Measurements from ENCODE around the gene BRME1. TPM values are rescaled to one million over a fixed set of nuclear protein-coding genes. Genes with fewer than 3 reads are reported as not detected.

BRME1 gene
- polyA plus RNA-seq, 1 experiment = 0.94 TPM

DNA sequence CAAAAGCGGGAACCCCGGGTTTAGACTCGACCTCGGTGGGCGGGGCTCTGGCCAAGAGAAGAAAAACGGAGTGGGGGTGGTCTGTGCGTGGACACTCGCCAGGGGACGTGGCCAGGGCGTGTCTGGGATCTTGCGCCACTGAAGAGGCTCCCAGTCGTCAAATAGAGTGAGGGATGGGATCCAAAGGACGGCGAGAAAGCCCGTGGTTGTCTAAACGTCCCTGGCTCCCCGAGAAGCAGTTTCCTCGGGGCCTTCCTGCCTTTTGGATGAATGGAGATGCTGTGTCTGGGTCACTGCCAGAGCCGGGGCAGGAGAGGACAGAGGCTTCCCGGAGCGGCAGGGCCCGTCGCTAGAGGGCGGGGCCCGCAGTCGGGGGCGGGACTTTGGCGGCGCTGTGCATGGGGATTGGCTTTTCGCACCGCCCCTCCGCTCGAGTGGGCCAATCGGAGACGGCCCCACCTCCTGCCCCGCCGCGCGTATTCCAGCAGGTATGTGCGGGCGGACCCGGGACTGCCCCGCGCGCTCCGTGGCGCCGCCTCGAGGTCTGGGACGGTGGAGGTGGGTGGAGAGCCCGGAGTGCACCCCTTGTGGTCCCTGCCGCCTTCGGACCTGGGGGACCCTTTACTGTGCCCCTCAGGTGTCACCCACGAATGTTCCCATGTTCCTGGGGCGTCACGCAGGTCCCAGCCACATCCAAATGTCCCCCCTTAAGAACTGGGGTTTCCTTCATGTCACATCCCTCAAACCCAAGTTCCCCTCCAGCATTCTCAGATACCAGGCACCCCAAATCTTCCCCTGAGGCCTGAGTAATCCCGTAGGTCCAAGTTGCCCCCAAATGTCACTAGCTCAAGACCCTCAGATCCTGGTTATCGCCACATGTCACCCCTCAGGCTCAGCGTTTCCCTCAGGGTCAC, 72.3 kb downstream of the BRME1 start:
- TF ChIP-seq CTCF (IDR thresholded peaks at IDR 0.05; ENCODE audit: insufficient read depth, low read depth, low read length) = peak; percentile 66
- POLR2A ChIA-PET = interaction anchor here (0.5 to 1.0 kb wide), 2 partner anchors 28 to 36 kb away, joined by 3 to 4 read pairs; no protein-coding TSS in a partner anchor
- Histone ChIP-seq H3K27me3 (ENCODE audit: control insufficient read depth, insufficient read depth, low read length) (no peaks in the 10 kb centered on the region), H3K4me3 (ENCODE audit: low read depth, low read length) (no peak overlapping the region), H3K36me3 (ENCODE audit: control insufficient read depth, insufficient read depth, low read length) (peaks cover 34% of the 10 kb centered on the region)
- CTCF ChIA-PET = interaction anchor here (0.8 to 7.3 kb wide), 4 partner anchors 10 to 37 kb away, joined by 3 to 64 read pairs (median 5); no protein-coding TSS in a partner anchor
- DNase-seq (ENCODE audit: low read depth) = no peak

Small RNA genes lying within 50 kb of the gene (small RNA-seq; reads per million reads assigned to genes)
- gene MIR181C (ENCODE audit: insufficient read length, low read depth, low replicate concordance) = 40.2 reads per million, percentile 88 among the genes with 10 or more reads in this experiment
- 15.2 reads per million, percentile 81 among the genes with 10 or more reads in this experiment for gene MIR181D (ENCODE audit: insufficient read length, low read depth, low replicate concordance)

Other genes starting within 250 kb of the BRME1 start
- gene MRI1, start 141.6 kb downstream of the BRME1 start, polyA plus RNA-seq (2011; rRNA removed) = 28.4 and 42.1 TPM in 2 replicates
- 220 and 276 TPM in 2 replicates for gene C19orf53, start 131.7 kb downstream of the BRME1 start, polyA plus RNA-seq (2011; rRNA removed)
- gene ZSWIM4, start 110.7 kb downstream of the BRME1 start, polyA plus RNA-seq (2011; rRNA removed) = 4.0 and 5.7 TPM in 2 replicates
- 0.20 and 0.55 TPM in 2 replicates for gene NANOS3, start 29.0 kb downstream of the BRME1 start, polyA plus RNA-seq (2011; rRNA removed)
- gene CC2D1A, start 84 bp upstream of the BRME1 start, polyA plus RNA-seq (2011; rRNA removed) = 8.0 and 13.1 TPM in 2 replicates
- 12.5 and 18.6 TPM in 2 replicates for gene PODNL1, start 32.3 kb upstream of the BRME1 start, polyA plus RNA-seq (2011; rRNA removed)
- gene DCAF15, start 46.4 kb upstream of the BRME1 start, polyA plus RNA-seq (2011; rRNA removed) = 11.0 and 20.0 TPM in 2 replicates
- gene RFX1, start 100.2 kb upstream of the BRME1 start, polyA plus RNA-seq (2011; rRNA removed) = 0.37 and 0.78 TPM in 2 replicates
- not detected in 2 replicates for gene RLN3, start 122.0 kb upstream of the BRME1 start, polyA plus RNA-seq (2011; rRNA removed)
- 4.4 and 6.6 TPM in 2 replicates for gene IL27RA, start 125.6 kb upstream of the BRME1 start, polyA plus RNA-seq (2011; rRNA removed)
- 0.15 and 0.17 TPM in 2 replicates for gene PALM3, start 156.0 kb upstream of the BRME1 start, polyA plus RNA-seq (2011; rRNA removed)
- gene MISP3, start 166.7 kb upstream of the BRME1 start, polyA plus RNA-seq (2011; rRNA removed) = 0.39 and 0.58 TPM in 2 replicates
- gene C19orf67, start 179.7 kb upstream of the BRME1 start, polyA plus RNA-seq (2011; rRNA removed) = not detected in 2 replicates
- gene SAMD1, start 184.6 kb upstream of the BRME1 start, polyA plus RNA-seq (2011; rRNA removed) = 7.4 and 9.2 TPM in 2 replicates
- gene PRKACA, start 211.6 kb upstream of the BRME1 start, polyA plus RNA-seq (2011; rRNA removed) = 15.6 and 35.4 TPM in 2 replicates
- 8.2 and 11.1 TPM in 2 replicates for gene ASF1B, start 230.5 kb upstream of the BRME1 start, polyA plus RNA-seq (2011; rRNA removed)

Data from BJ (cell line).